ENCODE results near the gene ETS1. TPM values are rescaled to one million over a fixed set of nuclear protein-coding genes. Genes with fewer than 3 reads are reported as not detected.

ETS1 gene
- total RNA-seq, 1 experiment from 2014 or later = 82.0 TPM

- no peak for DNase-seq (ENCODE audit: unreplicated experiment)
- H3K27me3 Mint-ChIP-seq (ENCODE audit: insufficient read depth, unreplicated experiment) = no peaks in the 10 kb centered on the region
- H3K36me3 Mint-ChIP-seq (ENCODE audit: insufficient read depth, unreplicated experiment) = no peaks in the 10 kb centered on the region
- ChIA-PET POLR2A (no interaction called here), CTCF (no interaction called here)
- TF ChIP-seq, protein P1, sequence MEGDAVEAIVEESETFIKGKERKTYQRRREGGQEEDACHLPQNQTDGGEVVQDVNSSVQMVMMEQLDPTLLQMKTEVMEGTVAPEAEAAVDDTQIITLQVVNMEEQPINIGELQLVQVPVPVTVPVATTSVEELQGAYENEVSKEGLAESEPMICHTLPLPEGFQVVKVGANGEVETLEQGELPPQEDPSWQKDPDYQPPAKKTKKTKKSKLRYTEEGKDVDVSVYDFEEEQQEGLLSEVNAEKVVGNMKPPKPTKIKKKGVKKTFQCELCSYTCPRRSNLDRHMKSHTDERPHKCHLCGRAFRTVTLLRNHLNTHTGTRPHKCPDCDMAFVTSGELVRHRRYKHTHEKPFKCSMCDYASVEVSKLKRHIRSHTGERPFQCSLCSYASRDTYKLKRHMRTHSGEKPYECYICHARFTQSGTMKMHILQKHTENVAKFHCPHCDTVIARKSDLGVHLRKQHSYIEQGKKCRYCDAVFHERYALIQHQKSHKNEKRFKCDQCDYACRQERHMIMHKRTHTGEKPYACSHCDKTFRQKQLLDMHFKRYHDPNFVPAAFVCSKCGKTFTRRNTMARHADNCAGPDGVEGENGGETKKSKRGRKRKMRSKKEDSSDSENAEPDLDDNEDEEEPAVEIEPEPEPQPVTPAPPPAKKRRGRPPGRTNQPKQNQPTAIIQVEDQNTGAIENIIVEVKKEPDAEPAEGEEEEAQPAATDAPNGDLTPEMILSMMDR (IDR thresholded peaks at IDR 0.05; ENCODE audit: unreplicated experiment) = no peak
- BruUV-seq (replicated peaks) = no TSS peak
- intact Hi-C loops (cut with micrococcal nuclease) = no loop called here
- no peaks in the 10 kb centered on the region for H3K9me3 Mint-ChIP-seq (ENCODE audit: unreplicated experiment)
- peaks cover 5% of the 10 kb centered on the region for H3K4me1 Mint-ChIP-seq (ENCODE audit: insufficient read depth, unreplicated experiment)
- H3K4me3 Mint-ChIP-seq (ENCODE audit: unreplicated experiment) = no peak overlapping the region
- H3K27ac Mint-ChIP-seq (ENCODE audit: low read depth, unreplicated experiment) = no peak overlapping the region
Observed at GRCh38 chr11:128575961-128576350, 11.4 kb downstream of the ETS1 start.

- no TSS peak for BruUV-seq (replicated peaks)
- POLR2A ChIA-PET = no interaction called here
- Mint-ChIP-seq H3K4me3 (ENCODE audit: unreplicated experiment) (no peak overlapping the region), H3K27ac (ENCODE audit: low read depth, unreplicated experiment) (no peak overlapping the region), H3K4me1 (ENCODE audit: insufficient read depth, unreplicated experiment) (peaks cover 5% of the 10 kb centered on the region), H3K36me3 (ENCODE audit: insufficient read depth, unreplicated experiment) (no peaks in the 10 kb centered on the region), H3K27me3 (ENCODE audit: insufficient read depth, unreplicated experiment) (no peaks in the 10 kb centered on the region), H3K9me3 (ENCODE audit: unreplicated experiment) (no peaks in the 10 kb centered on the region)
- TF ChIP-seq, protein P1 (IDR thresholded peaks at IDR 0.05; ENCODE audit: unreplicated experiment) = no peak
- CTCF ChIA-PET = no interaction called here
- intact Hi-C loops (cut with micrococcal nuclease) = no loop called here
- no peak for DNase-seq (ENCODE audit: unreplicated experiment)
Observed at GRCh38 chr11:128575174-128575960, 12.0 kb downstream of the ETS1 start.

GRCh38 chr11:128574576-128575011 lies 12.8 kb downstream of the ETS1 start:
- H3K27me3 Mint-ChIP-seq (ENCODE audit: insufficient read depth, unreplicated experiment) = no peaks in the 10 kb centered on the region
- TF ChIP-seq, protein P1 (IDR thresholded peaks at IDR 0.05; ENCODE audit: unreplicated experiment) = no peak
- BruUV-seq (replicated peaks) = no TSS peak
- no peak overlapping the region for H3K27ac Mint-ChIP-seq (ENCODE audit: low read depth, unreplicated experiment)
- POLR2A ChIA-PET = interaction anchor here (0.8 kb wide), 1 partner anchor 209 kb away, joined by 5 read pairs; no protein-coding TSS in a partner anchor
- H3K36me3 Mint-ChIP-seq (ENCODE audit: insufficient read depth, unreplicated experiment) = no peaks in the 10 kb centered on the region
- CTCF ChIA-PET = no interaction called here
- DNase-seq (ENCODE audit: unreplicated experiment) = no peak
- H3K9me3 Mint-ChIP-seq (ENCODE audit: unreplicated experiment) = no peaks in the 10 kb centered on the region
- no peak overlapping the region for H3K4me3 Mint-ChIP-seq (ENCODE audit: unreplicated experiment)
- intact Hi-C loops (cut with micrococcal nuclease) = no loop called here
- H3K4me1 Mint-ChIP-seq (ENCODE audit: insufficient read depth, unreplicated experiment) = peaks cover under 1% of the 10 kb centered on the region

GRCh38 chr11:128573638-128574037 lies 13.7 kb downstream of the ETS1 start:
- POLR2A ChIA-PET = interaction anchor here (0.7 kb wide), 1 partner anchor 10 kb away, joined by 3 read pairs; no protein-coding TSS in a partner anchor
- CTCF ChIA-PET = interaction anchor here (1.1 kb wide), 1 partner anchor 57 kb away, joined by 4 read pairs; no protein-coding TSS in a partner anchor
- Mint-ChIP-seq H3K4me3 (ENCODE audit: unreplicated experiment) (no peak overlapping the region), H3K36me3 (ENCODE audit: insufficient read depth, unreplicated experiment) (no peaks in the 10 kb centered on the region), H3K9me3 (ENCODE audit: unreplicated experiment) (no peaks in the 10 kb centered on the region), H3K4me1 (ENCODE audit: insufficient read depth, unreplicated experiment) (no peaks in the 10 kb centered on the region), H3K27me3 (ENCODE audit: insufficient read depth, unreplicated experiment) (no peaks in the 10 kb centered on the region), H3K27ac (ENCODE audit: low read depth, unreplicated experiment) (no peak overlapping the region)
- DNase-seq (ENCODE audit: unreplicated experiment) = no peak
- intact Hi-C loops (cut with micrococcal nuclease) = no loop called here
- no TSS peak for BruUV-seq (replicated peaks)
- TF ChIP-seq, protein P1 (IDR thresholded peaks at IDR 0.05; ENCODE audit: unreplicated experiment) = no peak
